ENCODE data around the gene ABCA3.

Gene ABCA3

GRCh38 chr16:2337431-2338296 lies 2.9 kb downstream of the ABCA3 start:
- peaks cover 7% of the 10 kb centered on the region for H3K27me3 ChIP-seq (ENCODE audit: insufficient read depth, low read length)
- no peaks in the 10 kb centered on the region for H3K9me3 ChIP-seq (ENCODE audit: low read length)
- H3K4me3 ChIP-seq (ENCODE audit: low read length): no peak overlapping the region
- H3K4me1 ChIP-seq (ENCODE audit: insufficient read depth, low read length): peaks cover 9% of the 10 kb centered on the region
- no peaks in the 10 kb centered on the region for H3K36me3 ChIP-seq (ENCODE audit: insufficient read depth, low read length)
- no peak overlapping the region for H2AFZ ChIP-seq (ENCODE audit: low read depth, low read length)

- Histone ChIP-seq H2AFZ (ENCODE audit: low read depth, low read length) (no peak overlapping the region), H3K36me3 (ENCODE audit: insufficient read depth, low read length) (no peaks in the 10 kb centered on the region), H3K9me3 (ENCODE audit: low read length) (no peaks in the 10 kb centered on the region), H3K4me1 (ENCODE audit: insufficient read depth, low read length) (peaks cover 9% of the 10 kb centered on the region), H3K27me3 (ENCODE audit: insufficient read depth, low read length) (no peaks in the 10 kb centered on the region), H3K4me3 (ENCODE audit: low read length) (no peak overlapping the region)
Measured at GRCh38 chr16:2335286-2335895, 5.1 kb downstream of the ABCA3 start.

GRCh38 chr16:2333772-2334379 lies 6.7 kb downstream of the ABCA3 start:
- H3K4me3 ChIP-seq (ENCODE audit: low read length): no peak overlapping the region
- no peaks in the 10 kb centered on the region for H3K36me3 ChIP-seq (ENCODE audit: insufficient read depth, low read length)
- H3K4me1 ChIP-seq (ENCODE audit: insufficient read depth, low read length): peaks cover under 1% of the 10 kb centered on the region
- H2AFZ ChIP-seq (ENCODE audit: low read depth, low read length): no peak overlapping the region
- H3K27me3 ChIP-seq (ENCODE audit: insufficient read depth, low read length): no peaks in the 10 kb centered on the region
- no peaks in the 10 kb centered on the region for H3K9me3 ChIP-seq (ENCODE audit: low read length)

DNA sequence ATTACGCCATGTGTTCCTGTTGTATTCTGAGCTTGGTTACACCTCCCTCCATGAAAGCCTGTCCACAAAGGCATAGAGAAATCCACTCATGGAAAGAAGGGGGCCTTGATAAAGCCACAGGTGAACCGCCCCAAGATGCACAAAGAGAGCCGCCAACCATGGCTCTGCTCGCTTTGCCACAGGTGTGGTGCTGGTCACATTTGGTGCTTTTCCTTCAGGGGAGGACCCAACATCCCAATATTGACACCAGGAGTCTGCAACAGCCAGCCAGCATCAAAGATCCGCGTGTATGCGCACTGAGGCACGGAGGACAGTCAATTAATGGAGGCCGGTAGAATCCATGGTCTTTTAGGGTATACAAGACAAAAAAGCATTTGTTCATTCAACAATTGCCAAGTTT lies 7.3 kb downstream of the ABCA3 start:
- H3K4me3 ChIP-seq (ENCODE audit: low read length): no peak overlapping the region
- H3K9me3 ChIP-seq (ENCODE audit: low read length): no peaks in the 10 kb centered on the region
- H2AFZ ChIP-seq (ENCODE audit: low read depth, low read length): no peak overlapping the region
- no peaks in the 10 kb centered on the region for H3K36me3 ChIP-seq (ENCODE audit: insufficient read depth, low read length)
- H3K4me1 ChIP-seq (ENCODE audit: insufficient read depth, low read length): no peaks in the 10 kb centered on the region
- H3K27me3 ChIP-seq (ENCODE audit: insufficient read depth, low read length): no peaks in the 10 kb centered on the region

DNA sequence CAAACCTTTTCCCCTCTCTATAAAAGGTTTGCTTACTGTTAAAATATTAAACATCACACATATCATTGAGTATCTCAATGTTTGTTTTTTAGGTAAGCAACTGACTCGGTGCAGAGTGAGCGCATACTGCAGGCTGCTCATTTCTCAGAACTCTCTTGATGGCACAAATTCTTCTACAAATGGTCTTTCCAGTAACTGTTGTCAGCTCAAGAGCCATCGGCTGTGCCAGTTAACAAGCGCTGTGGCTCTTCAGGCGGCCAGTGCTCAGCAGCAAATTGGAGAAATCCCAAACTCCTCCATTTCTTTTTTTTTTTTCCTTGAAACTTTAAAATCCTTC lies 8.6 kb downstream of the ABCA3 start:
- H3K4me1 ChIP-seq (ENCODE audit: insufficient read depth, low read length): no peaks in the 10 kb centered on the region
- no peaks in the 10 kb centered on the region for H3K9me3 ChIP-seq (ENCODE audit: low read length)
- no peaks in the 10 kb centered on the region for H3K27me3 ChIP-seq (ENCODE audit: insufficient read depth, low read length)
- no peak overlapping the region for H2AFZ ChIP-seq (ENCODE audit: low read depth, low read length)
- no peak overlapping the region for H3K4me3 ChIP-seq (ENCODE audit: low read length)
- H3K36me3 ChIP-seq (ENCODE audit: insufficient read depth, low read length): peaks cover 4% of the 10 kb centered on the region

DNA sequence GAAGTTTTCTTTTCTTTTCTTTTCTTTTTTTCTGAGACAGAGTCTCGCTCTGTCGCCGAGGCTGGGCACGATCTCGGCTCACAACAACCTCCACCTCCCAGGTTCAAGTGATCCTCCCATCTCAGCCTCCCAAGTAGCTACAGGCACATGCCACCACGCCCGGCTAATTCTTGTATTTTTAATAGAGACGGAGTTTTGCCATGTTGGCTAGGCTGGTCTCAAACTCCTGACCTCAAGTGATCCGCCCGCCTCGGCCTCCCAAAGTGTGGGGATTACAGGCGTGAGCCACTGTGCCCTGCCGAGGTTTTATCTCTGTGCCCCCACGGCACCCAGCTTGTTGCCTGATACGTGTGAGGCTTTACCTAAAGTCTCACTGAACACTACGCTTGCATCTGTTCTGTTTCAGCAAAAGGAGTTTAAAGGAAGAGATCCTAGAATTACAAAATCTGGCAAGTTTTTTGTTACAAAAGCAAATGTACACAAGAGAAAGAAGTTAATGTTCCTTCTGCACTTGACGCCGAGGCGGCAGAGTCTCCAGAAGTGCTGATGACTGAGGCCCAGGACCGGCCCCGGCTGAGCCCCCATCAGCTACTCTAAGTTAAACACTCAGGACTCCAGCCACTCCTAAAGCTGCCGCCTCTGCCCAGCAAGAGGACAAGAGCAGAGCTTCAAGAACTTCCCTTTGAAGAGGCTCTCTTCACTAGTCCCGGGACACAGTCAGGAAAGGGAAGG lies 9.2 kb downstream of the ABCA3 start:
- Histone ChIP-seq H2AFZ (ENCODE audit: low read depth, low read length) (no peak overlapping the region), H3K4me3 (ENCODE audit: low read length) (no peak overlapping the region), H3K36me3 (ENCODE audit: insufficient read depth, low read length) (peaks cover 5% of the 10 kb centered on the region), H3K27me3 (ENCODE audit: insufficient read depth, low read length) (no peaks in the 10 kb centered on the region), H3K9me3 (ENCODE audit: low read length) (no peaks in the 10 kb centered on the region), H3K4me1 (ENCODE audit: insufficient read depth, low read length) (no peaks in the 10 kb centered on the region)

DNA sequence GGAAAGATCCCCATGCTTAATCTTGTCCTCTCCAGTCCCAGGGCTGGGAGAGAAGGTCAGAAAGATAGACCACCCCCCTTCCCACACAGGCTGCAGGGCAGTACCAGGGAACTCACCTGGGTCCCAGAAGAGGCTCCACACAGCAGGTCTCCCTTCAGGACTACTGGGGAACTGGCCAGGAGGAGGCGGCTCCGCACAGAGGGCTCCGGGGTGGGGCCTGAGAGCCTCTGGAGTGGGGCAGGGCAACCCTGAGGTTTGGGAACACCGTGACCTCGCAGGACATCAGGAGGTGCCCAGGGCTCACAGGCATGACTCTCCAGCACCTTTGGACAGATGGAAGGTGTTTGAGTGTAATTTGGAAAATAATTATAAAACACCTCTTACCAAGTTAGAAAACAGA lies 11.0 kb downstream of the ABCA3 start:
- H2AFZ ChIP-seq (ENCODE audit: low read depth, low read length): no peak overlapping the region
- H3K27me3 ChIP-seq (ENCODE audit: insufficient read depth, low read length): no peaks in the 10 kb centered on the region
- no peaks in the 10 kb centered on the region for H3K4me1 ChIP-seq (ENCODE audit: insufficient read depth, low read length)
- H3K36me3 ChIP-seq (ENCODE audit: insufficient read depth, low read length): peaks cover 17% of the 10 kb centered on the region
- H3K4me3 ChIP-seq (ENCODE audit: low read length): no peak overlapping the region
- H3K9me3 ChIP-seq (ENCODE audit: low read length): no peaks in the 10 kb centered on the region

GRCh38 chr16:2328428-2328827 lies 12.1 kb downstream of the ABCA3 start:
- Histone ChIP-seq H3K27me3 (ENCODE audit: insufficient read depth, low read length) (no peaks in the 10 kb centered on the region), H3K9me3 (ENCODE audit: low read length) (no peaks in the 10 kb centered on the region), H3K36me3 (ENCODE audit: insufficient read depth, low read length) (peaks cover 27% of the 10 kb centered on the region), H3K4me3 (ENCODE audit: low read length) (no peak overlapping the region), H2AFZ (ENCODE audit: low read depth, low read length) (no peak overlapping the region), H3K4me1 (ENCODE audit: insufficient read depth, low read length) (no peaks in the 10 kb centered on the region)

- peaks cover 35% of the 10 kb centered on the region for H3K36me3 ChIP-seq (ENCODE audit: insufficient read depth, low read length)
- H3K4me3 ChIP-seq (ENCODE audit: low read length): no peak overlapping the region
- no peak overlapping the region for H2AFZ ChIP-seq (ENCODE audit: low read depth, low read length)
- no peaks in the 10 kb centered on the region for H3K9me3 ChIP-seq (ENCODE audit: low read length)
- no peaks in the 10 kb centered on the region for H3K4me1 ChIP-seq (ENCODE audit: insufficient read depth, low read length)
- H3K27me3 ChIP-seq (ENCODE audit: insufficient read depth, low read length): no peaks in the 10 kb centered on the region
Measured at GRCh38 chr16:2326191-2326590, 14.3 kb downstream of the ABCA3 start.

- no peak overlapping the region for H2AFZ ChIP-seq (ENCODE audit: low read depth, low read length)
- no peaks in the 10 kb centered on the region for H3K9me3 ChIP-seq (ENCODE audit: low read length)
- H3K4me3 ChIP-seq (ENCODE audit: low read length): no peak overlapping the region
- no peaks in the 10 kb centered on the region for H3K27me3 ChIP-seq (ENCODE audit: insufficient read depth, low read length)
- no peaks in the 10 kb centered on the region for H3K4me1 ChIP-seq (ENCODE audit: insufficient read depth, low read length)
- H3K36me3 ChIP-seq (ENCODE audit: insufficient read depth, low read length): peaks cover 37% of the 10 kb centered on the region
Measured at GRCh38 chr16:2325791-2326190, 14.7 kb downstream of the ABCA3 start.

- no peak overlapping the region for H2AFZ ChIP-seq (ENCODE audit: low read depth, low read length)
- no peaks in the 10 kb centered on the region for H3K9me3 ChIP-seq (ENCODE audit: low read length)
- no peaks in the 10 kb centered on the region for H3K4me1 ChIP-seq (ENCODE audit: insufficient read depth, low read length)
- no peaks in the 10 kb centered on the region for H3K27me3 ChIP-seq (ENCODE audit: insufficient read depth, low read length)
- peaks cover 37% of the 10 kb centered on the region for H3K36me3 ChIP-seq (ENCODE audit: insufficient read depth, low read length)
- no peak overlapping the region for H3K4me3 ChIP-seq (ENCODE audit: low read length)
Measured at GRCh38 chr16:2325181-2325580, 15.3 kb downstream of the ABCA3 start.

DNA sequence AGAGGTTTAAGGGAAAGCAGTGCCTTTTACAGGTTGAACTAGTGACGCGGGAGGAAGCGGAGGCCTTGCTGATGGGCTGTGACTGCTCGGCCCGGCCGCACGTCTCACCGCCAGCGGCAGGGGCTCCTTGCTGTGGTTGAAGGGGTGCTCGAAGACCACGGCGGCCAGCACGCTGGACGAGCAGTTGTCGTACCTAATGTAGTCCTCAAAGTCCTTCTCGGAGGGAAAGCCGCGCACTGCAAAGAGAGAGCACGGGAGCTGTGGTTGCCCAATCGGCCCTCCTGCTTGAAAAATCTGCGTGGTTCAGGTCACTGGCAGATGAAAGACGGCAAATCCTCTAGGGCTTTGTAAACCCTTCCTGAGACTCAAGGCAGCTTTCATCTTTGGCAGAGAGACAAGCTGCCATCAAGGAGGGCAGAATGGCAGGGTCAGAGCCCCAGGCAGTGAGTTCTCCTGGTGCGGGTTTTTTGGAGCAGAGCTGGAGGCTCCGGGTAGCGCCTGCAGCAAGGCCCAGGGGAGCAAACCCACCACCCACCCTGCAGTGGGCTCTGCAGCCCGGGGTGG lies 16.1 kb downstream of the ABCA3 start:
- peaks cover 40% of the 10 kb centered on the region for H3K36me3 ChIP-seq (ENCODE audit: insufficient read depth, low read length)
- H3K27me3 ChIP-seq (ENCODE audit: insufficient read depth, low read length): no peaks in the 10 kb centered on the region
- H2AFZ ChIP-seq (ENCODE audit: low read depth, low read length): no peak overlapping the region
- H3K4me1 ChIP-seq (ENCODE audit: insufficient read depth, low read length): no peaks in the 10 kb centered on the region
- H3K4me3 ChIP-seq (ENCODE audit: low read length): no peak overlapping the region
- no peaks in the 10 kb centered on the region for H3K9me3 ChIP-seq (ENCODE audit: low read length)

- Histone ChIP-seq H3K4me3 (ENCODE audit: low read length) (no peak overlapping the region), H3K9me3 (ENCODE audit: low read length) (no peaks in the 10 kb centered on the region), H3K4me1 (ENCODE audit: insufficient read depth, low read length) (no peaks in the 10 kb centered on the region), H3K27me3 (ENCODE audit: insufficient read depth, low read length) (no peaks in the 10 kb centered on the region), H3K36me3 (ENCODE audit: insufficient read depth, low read length) (peaks cover 44% of the 10 kb centered on the region), H2AFZ (ENCODE audit: low read depth, low read length) (no peak overlapping the region)
Measured at GRCh38 chr16:2323701-2324100, 16.8 kb downstream of the ABCA3 start.
